Activated naive CD8-positive, alpha-beta T cell treated with anti-CD3 and anti-CD28 coated beads for 36 hours (primary cell): ENCODE data around the gene KDR. TPM values are rescaled to one million over a fixed set of nuclear protein-coding genes. Genes with fewer than 3 reads are reported as not detected.

Experiments used
- DNase-seq: peaks from one replicate; pipeline ENCODE4 v3.0.0; 2021
- H3K27ac Mint-ChIP-seq: one replicate; pipeline ENCODE4 v1.8.0; 2022; ENCODE audit warnings: mild to moderate bottlenecking, moderate library complexity, mixed read lengths
- H3K27me3 Mint-ChIP-seq: one replicate; pipeline ENCODE4 v1.8.0; 2022; ENCODE audit warnings: mild to moderate bottlenecking, mixed read lengths
- H3K36me3 Mint-ChIP-seq: one replicate; pipeline ENCODE4 v1.8.0; 2021; ENCODE audit warnings: mild to moderate bottlenecking, mixed read lengths
- H3K4me1 Mint-ChIP-seq: one replicate; pipeline ENCODE4 v1.8.0; 2021; ENCODE audit warnings: mixed read lengths
- H3K4me3 Mint-ChIP-seq: one replicate; pipeline ENCODE4 v1.8.0; 2022; ENCODE audit warnings: mild to moderate bottlenecking, moderate library complexity, mixed read lengths
- H3K9me3 Mint-ChIP-seq: one replicate; pipeline ENCODE4 v1.8.0; 2022; ENCODE audit warnings: mixed read lengths
- total RNA-seq, 2 experiments: library from RNA; stranded (reverse); gene quantifications; one replicate each; pipeline ENCODE4 v1.2.3, GENCODE V29; 2021

KDR gene
- total RNA-seq, 2 experiments from 2014 or later = 0.08 to 0.12 TPM

DNA sequence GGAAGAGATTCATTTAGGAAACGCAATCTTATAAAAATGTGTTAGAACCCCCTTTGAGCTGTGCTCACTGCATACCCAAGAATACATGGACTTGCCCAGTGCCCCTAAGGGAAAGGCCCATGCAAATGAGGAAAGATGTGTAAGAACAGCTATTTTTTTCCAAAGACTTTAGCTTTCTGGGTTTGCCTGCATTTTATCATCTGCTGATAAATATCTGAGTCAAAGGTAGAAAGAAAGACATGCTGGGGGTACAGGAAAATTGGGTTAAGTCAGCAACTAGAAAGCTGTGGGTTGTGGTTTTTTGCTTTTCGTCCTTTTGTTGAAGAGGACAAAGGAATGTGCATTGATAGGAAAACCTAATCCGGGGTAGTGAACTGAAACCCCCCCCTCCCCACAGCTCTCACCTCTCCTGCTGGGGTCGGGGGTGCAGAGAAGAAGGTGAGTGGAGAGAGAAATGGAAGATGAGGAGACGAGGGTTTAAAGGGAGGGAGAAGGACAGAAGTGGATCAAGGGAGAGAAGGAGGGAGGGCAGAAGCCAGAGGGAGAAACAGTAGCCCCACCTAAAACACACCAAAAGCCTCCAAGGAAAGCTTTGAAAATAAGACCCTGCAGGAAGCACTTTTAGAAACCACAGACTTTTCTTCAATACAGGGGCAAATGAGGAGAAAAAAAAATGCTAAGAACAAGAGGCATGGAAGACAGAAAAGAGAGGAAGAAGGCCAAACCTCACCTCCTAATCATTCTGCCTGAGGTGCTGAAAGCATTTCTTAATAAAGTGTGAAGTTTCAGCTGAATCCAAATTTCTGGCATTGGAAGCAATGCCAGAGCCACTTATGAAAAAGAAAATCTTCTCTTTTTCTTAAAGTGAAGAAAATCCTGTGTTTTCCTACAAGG lies 49.3 kb downstream of the KDR start:
- H3K4me1 Mint-ChIP-seq = peaks cover 8% of the 10 kb centered on the region

DNA sequence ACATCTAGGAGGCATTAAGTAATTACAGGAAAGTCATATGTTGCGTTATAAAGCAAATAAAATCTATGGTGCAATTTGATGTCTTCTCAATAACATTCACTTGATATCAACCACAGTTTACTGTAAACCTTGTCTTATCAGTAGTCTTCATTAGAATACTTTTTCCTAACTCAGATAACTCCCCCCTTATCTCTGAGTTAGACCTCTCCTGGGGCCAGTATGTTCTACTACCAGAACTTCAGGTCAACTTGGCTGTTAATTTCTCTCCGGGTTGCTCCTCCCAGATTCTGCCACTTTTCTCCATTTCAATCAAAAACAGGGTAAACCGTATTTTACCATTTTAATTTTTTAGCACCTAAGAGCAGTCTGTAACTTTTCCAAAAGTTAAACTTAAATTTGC lies 50.0 kb downstream of the KDR start:
- Mint-ChIP-seq H3K27me3 (peaks cover 36% of the 10 kb centered on the region), H3K4me1 (peaks cover 8% of the 10 kb centered on the region), H3K36me3 (no peaks in the 10 kb centered on the region)

More for the DNA sequence above, 49.3 kb downstream of the KDR start:
- H3K4me3 Mint-ChIP-seq = peak overlapping the region; percentile 38
- no peaks in the 10 kb centered on the region for H3K9me3 Mint-ChIP-seq
- peak overlapping the region; percentile 62 for H3K27ac Mint-ChIP-seq
- peaks cover 39% of the 10 kb centered on the region for H3K27me3 Mint-ChIP-seq
- peak; percentile 3 for DNase-seq
- no peaks in the 10 kb centered on the region for H3K36me3 Mint-ChIP-seq

DNA sequence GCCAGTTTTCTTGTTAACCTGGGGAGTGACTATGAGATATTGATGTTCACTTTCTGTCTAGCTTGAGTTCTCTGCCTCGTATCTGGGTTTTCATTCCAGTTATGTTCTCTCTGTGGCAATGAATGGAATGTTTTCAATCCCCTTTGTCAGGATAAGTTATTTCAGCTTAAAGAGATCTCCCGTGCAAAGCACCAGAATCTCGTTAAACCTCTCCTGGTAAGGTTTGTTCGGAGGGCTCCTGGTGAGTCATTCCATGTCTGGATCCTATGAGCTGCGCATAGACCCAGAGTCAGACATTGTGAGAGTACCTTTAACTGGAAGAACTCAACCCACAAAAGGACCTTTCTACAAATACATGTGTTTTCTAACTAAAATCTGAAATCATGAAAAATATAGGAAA lies 51.0 kb downstream of the KDR start:
- Mint-ChIP-seq H3K36me3 (no peaks in the 10 kb centered on the region), H3K4me3 (no peak overlapping the region), H3K9me3 (no peaks in the 10 kb centered on the region), H3K27me3 (peaks cover 28% of the 10 kb centered on the region), H3K4me1 (peaks cover 8% of the 10 kb centered on the region), H3K27ac (no peak overlapping the region)
- DNase-seq = no peak

More for the DNA sequence above, 50.0 kb downstream of the KDR start:
- DNase-seq = no peak
- no peak overlapping the region for H3K27ac Mint-ChIP-seq
- no peak overlapping the region for H3K4me3 Mint-ChIP-seq
- no peaks in the 10 kb centered on the region for H3K9me3 Mint-ChIP-seq

DNA sequence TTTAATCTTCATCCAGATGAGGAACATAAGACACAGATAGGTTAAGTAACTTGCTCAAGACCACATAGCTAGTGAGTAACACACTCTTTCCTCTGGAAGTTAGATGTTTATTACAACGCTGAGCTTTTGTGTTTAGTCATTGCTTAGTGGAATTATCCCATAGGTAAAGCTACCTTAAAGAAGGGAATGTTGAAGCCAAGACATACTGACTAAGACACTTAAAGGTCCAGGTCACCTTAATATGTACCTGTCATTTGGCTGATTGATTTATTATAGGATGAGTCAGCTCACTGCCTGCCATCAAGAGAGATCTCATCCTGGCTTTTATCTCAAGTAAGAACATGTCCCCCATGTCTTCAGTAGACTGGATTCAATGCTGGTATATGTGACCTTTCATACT lies 53.4 kb downstream of the KDR start:
- H3K4me3 Mint-ChIP-seq = no peak overlapping the region
- peaks cover 8% of the 10 kb centered on the region for H3K4me1 Mint-ChIP-seq
- no peaks in the 10 kb centered on the region for H3K9me3 Mint-ChIP-seq
- H3K27ac Mint-ChIP-seq = no peak overlapping the region
- no peak for DNase-seq
- peaks cover 24% of the 10 kb centered on the region for H3K27me3 Mint-ChIP-seq
- H3K36me3 Mint-ChIP-seq = no peaks in the 10 kb centered on the region

DNA sequence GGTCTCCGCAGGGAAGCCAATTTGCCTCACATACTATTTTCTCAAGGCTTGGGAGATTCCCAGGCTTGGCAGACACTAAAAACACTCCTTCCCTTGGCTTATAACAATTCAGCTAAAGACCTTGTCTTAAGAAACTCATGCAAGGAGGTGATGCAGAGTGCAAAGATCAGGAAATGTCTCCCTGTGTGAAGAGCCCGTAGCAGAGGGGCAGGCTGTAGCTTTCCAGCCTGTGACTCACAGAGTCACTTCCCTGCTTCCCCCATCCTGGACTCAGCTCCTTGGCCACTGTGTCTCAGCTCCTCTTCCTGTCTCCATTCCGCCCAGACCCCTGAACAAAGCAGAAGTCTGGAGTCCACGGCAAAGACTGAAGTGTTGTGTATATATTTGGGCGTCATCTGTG lies 56.1 kb downstream of the KDR start:
- no peaks in the 10 kb centered on the region for H3K36me3 Mint-ChIP-seq
- no peak overlapping the region for H3K27ac Mint-ChIP-seq
- no peaks in the 10 kb centered on the region for H3K4me1 Mint-ChIP-seq
- no peak for DNase-seq
- H3K27me3 Mint-ChIP-seq = peaks cover 12% of the 10 kb centered on the region
- H3K9me3 Mint-ChIP-seq = peaks cover 2% of the 10 kb centered on the region
- no peak overlapping the region for H3K4me3 Mint-ChIP-seq

DNA sequence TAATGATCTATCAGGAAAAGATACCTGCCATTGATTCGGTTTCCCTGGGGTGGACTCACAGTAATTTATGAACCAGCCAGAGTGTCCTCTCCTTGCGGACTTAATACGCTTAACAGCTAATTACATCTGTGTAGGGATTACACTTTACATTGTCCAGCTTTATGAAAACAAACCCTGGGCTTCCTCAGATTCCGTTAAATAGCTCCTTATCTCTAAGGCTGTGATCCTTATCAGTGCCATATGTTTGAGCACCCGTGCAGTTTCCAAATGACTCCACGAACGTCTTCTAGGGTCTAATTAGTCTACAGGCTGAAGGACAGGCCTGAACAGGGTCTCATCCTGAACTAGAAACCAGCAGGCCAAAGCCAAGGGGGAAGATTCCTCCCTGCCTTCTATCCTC lies 56.9 kb downstream of the KDR start:
- no peak for DNase-seq
- peaks cover 11% of the 10 kb centered on the region for H3K27me3 Mint-ChIP-seq
- H3K27ac Mint-ChIP-seq = no peak overlapping the region
- no peaks in the 10 kb centered on the region for H3K36me3 Mint-ChIP-seq
- H3K4me3 Mint-ChIP-seq = no peak overlapping the region
- H3K4me1 Mint-ChIP-seq = no peaks in the 10 kb centered on the region
- peaks cover 2% of the 10 kb centered on the region for H3K9me3 Mint-ChIP-seq

GRCh38 chr4:55066018-55066417 lies 59.4 kb downstream of the KDR start:
- Mint-ChIP-seq H3K36me3 (no peaks in the 10 kb centered on the region), H3K27me3 (peaks cover 5% of the 10 kb centered on the region), H3K9me3 (peaks cover 2% of the 10 kb centered on the region), H3K4me3 (no peak overlapping the region), H3K4me1 (no peaks in the 10 kb centered on the region), H3K27ac (no peak overlapping the region)
- DNase-seq = no peak

GRCh38 chr4:55055529-55055928 lies 69.9 kb downstream of the KDR start:
- DNase-seq = no peak
- H3K27ac Mint-ChIP-seq = no peak overlapping the region
- no peak overlapping the region for H3K4me3 Mint-ChIP-seq
- peaks cover 7% of the 10 kb centered on the region for H3K9me3 Mint-ChIP-seq
- no peaks in the 10 kb centered on the region for H3K27me3 Mint-ChIP-seq
- H3K4me1 Mint-ChIP-seq = no peaks in the 10 kb centered on the region
- no peaks in the 10 kb centered on the region for H3K36me3 Mint-ChIP-seq

GRCh38 chr4:55051532-55051931 lies 73.9 kb downstream of the KDR start:
- Mint-ChIP-seq H3K9me3 (peaks cover 7% of the 10 kb centered on the region), H3K36me3 (no peaks in the 10 kb centered on the region)

GRCh38 chr4:55050418-55050950 lies 74.9 kb downstream of the KDR start:
- Mint-ChIP-seq H3K27ac (no peak overlapping the region), H3K4me1 (no peaks in the 10 kb centered on the region), H3K27me3 (no peaks in the 10 kb centered on the region), H3K9me3 (peaks cover 7% of the 10 kb centered on the region), H3K36me3 (no peaks in the 10 kb centered on the region), H3K4me3 (no peak overlapping the region)
- DNase-seq = no peak

More at GRCh38 chr4:55051532-55051931, 73.9 kb downstream of the KDR start:
- H3K4me1 Mint-ChIP-seq = no peaks in the 10 kb centered on the region
- no peak overlapping the region for H3K4me3 Mint-ChIP-seq
- DNase-seq = no peak
- H3K27me3 Mint-ChIP-seq = no peaks in the 10 kb centered on the region
- no peak overlapping the region for H3K27ac Mint-ChIP-seq

DNA sequence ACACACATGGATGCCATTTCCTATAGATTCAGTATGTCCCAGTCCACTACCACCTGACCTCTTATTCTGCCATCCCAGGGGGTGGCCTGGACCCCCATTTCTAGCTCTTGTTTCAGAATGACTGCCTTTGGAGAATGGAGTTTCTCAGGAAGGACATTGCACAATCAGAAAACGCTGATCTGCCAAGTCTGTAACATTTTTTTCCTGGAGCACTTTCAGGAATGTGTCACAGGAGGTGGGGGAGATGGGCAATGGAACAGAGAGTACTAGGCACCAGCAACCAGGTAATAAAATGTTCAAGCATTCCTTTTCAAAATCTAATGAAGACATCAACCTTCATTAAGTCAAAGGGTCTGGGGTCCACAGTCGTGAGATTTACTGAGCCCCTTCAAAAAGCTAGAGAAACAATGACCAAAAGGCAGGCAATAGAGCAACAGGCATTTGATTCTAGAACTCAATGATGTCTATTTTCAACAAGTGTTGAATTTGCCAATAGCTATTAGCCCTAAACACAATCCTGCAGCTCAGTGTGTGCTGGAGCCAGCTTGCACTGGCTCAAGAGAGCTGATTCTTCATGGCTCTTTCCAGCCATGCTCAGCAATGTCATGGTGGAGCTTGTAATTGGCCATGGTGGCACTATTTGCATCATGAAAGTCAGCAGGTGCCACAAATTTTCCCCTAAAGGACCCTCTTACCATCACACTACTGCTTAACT lies 87.1 kb downstream of the KDR start:
- H3K36me3 Mint-ChIP-seq = no peaks in the 10 kb centered on the region
- no peak overlapping the region for H3K4me3 Mint-ChIP-seq
- H3K9me3 Mint-ChIP-seq = peaks cover 3% of the 10 kb centered on the region
- peaks cover 8% of the 10 kb centered on the region for H3K27me3 Mint-ChIP-seq
- no peak for DNase-seq
- no peak overlapping the region for H3K27ac Mint-ChIP-seq
- no peaks in the 10 kb centered on the region for H3K4me1 Mint-ChIP-seq

GRCh38 chr4:55037728-55038127 lies 87.7 kb downstream of the KDR start:
- Mint-ChIP-seq H3K27me3 (peaks cover 10% of the 10 kb centered on the region), H3K36me3 (no peaks in the 10 kb centered on the region), H3K4me1 (no peaks in the 10 kb centered on the region), H3K4me3 (no peak overlapping the region), H3K9me3 (peaks cover 3% of the 10 kb centered on the region), H3K27ac (no peak overlapping the region)
- DNase-seq = no peak

DNA sequence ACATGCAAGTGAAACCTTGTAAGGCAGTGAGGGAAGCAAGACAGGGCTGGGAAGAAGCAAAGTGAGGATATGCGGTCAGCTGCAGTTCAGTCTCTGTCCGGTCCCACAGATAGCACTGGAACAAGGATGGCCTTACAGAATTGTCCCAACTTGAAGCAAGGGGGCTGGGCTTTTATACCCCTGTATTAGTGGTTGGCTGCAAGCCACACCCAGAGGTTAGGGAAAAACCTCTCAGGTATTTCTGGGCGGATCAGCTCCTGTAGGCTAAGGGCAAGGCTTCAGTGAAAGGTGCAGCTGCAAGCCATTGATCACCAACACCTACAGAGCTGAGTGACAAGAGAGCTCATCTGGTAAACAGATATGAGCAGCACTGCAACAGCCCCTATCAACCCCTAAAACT lies 89.0 kb downstream of the KDR start:
- no peak for DNase-seq
- H3K27me3 Mint-ChIP-seq = peaks cover 8% of the 10 kb centered on the region
- no peak overlapping the region for H3K4me3 Mint-ChIP-seq
- H3K9me3 Mint-ChIP-seq = peaks cover 3% of the 10 kb centered on the region
- H3K36me3 Mint-ChIP-seq = no peaks in the 10 kb centered on the region
- H3K4me1 Mint-ChIP-seq = no peaks in the 10 kb centered on the region
- no peak overlapping the region for H3K27ac Mint-ChIP-seq

DNA sequence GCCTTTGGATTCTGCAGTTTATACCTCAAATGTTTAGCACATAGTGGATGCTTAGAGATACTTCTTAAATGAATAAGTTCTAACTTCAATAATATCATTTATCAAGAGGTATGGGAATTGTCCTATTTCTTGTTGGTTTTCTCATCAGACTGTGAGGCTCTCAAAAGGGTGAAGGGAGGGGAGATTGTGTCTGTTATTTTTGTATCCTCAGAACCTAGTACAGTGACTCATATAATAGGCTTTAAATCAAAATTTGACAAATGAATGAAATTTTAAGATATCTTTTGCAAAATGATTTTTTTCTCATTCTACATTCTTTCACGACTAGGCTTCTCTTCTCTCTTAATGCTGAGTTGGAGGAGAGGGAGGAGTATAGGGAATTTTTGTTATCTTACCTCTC lies 89.5 kb downstream of the KDR start:
- Mint-ChIP-seq H3K27me3 (peaks cover 11% of the 10 kb centered on the region), H3K4me3 (no peak overlapping the region), H3K27ac (no peak overlapping the region), H3K9me3 (no peaks in the 10 kb centered on the region), H3K4me1 (no peaks in the 10 kb centered on the region), H3K36me3 (no peaks in the 10 kb centered on the region)
- no peak for DNase-seq

GRCh38 chr4:55033296-55033695 lies 92.1 kb downstream of the KDR start:
- H3K9me3 Mint-ChIP-seq = no peaks in the 10 kb centered on the region
- H3K4me1 Mint-ChIP-seq = no peaks in the 10 kb centered on the region
- no peak overlapping the region for H3K4me3 Mint-ChIP-seq
- peaks cover 19% of the 10 kb centered on the region for H3K27me3 Mint-ChIP-seq
- DNase-seq = no peak
- no peak overlapping the region for H3K27ac Mint-ChIP-seq
- no peaks in the 10 kb centered on the region for H3K36me3 Mint-ChIP-seq
